ENCODE data around the gene ANXA1. TPM values are rescaled to one million over a fixed set of nuclear protein-coding genes. Genes with fewer than 3 reads are reported as not detected.

ANXA1 gene
- total RNA-seq, 1 experiment from 2014 or later, result 430 TPM

- intact Hi-C loops (cut with micrococcal nuclease; ENCODE audit: unreplicated experiment), result no loop called here
- H3K9me3 ChIP-seq (ENCODE audit: low read depth, low read length, poor library complexity, severe bottlenecking), result no peaks in the 10 kb centered on the region
- POLR2A ChIA-PET (ENCODE audit: low non-redundant PET), result no interaction called here
- H3K4me1 ChIP-seq (ENCODE audit: insufficient read depth, low read length, poor library complexity, severe bottlenecking), result peaks cover 29% of the 10 kb centered on the region
- H3K27me3 ChIP-seq (replicated peaks; ENCODE audit: insufficient read depth, low read depth, low read length, poor library complexity), result no peaks in the 10 kb centered on the region
- H3K36me3 ChIP-seq (ENCODE audit: insufficient read depth, low read length, poor library complexity, severe bottlenecking), result no peaks in the 10 kb centered on the region
- TF ChIP-seq EZH2 (IDR thresholded peaks at IDR 0.05; ENCODE audit: borderline replicate concordance, low read depth, low read length, poor library complexity, severe bottlenecking), result no peak
- TF ChIP-seq, protein P1, sequence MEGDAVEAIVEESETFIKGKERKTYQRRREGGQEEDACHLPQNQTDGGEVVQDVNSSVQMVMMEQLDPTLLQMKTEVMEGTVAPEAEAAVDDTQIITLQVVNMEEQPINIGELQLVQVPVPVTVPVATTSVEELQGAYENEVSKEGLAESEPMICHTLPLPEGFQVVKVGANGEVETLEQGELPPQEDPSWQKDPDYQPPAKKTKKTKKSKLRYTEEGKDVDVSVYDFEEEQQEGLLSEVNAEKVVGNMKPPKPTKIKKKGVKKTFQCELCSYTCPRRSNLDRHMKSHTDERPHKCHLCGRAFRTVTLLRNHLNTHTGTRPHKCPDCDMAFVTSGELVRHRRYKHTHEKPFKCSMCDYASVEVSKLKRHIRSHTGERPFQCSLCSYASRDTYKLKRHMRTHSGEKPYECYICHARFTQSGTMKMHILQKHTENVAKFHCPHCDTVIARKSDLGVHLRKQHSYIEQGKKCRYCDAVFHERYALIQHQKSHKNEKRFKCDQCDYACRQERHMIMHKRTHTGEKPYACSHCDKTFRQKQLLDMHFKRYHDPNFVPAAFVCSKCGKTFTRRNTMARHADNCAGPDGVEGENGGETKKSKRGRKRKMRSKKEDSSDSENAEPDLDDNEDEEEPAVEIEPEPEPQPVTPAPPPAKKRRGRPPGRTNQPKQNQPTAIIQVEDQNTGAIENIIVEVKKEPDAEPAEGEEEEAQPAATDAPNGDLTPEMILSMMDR (conservative IDR thresholded peaks at IDR 0.05; ENCODE audit: low read depth, low read length), result no peak
- no peak overlapping the region for H3K4me3 ChIP-seq (ENCODE audit: low read depth, low read length, poor library complexity, severe bottlenecking)
- no peak overlapping the region for H3K27ac ChIP-seq (ENCODE audit: low read depth, low read length, poor library complexity, severe bottlenecking)
- CTCF ChIA-PET, result no interaction called here
- DNase-seq (ENCODE audit: low spot score), result no peak
- BruUV-seq (replicated peaks), result no TSS peak
Measured at GRCh38 chr9:73129941-73130685, 21.6 kb upstream of the ANXA1 start.

GRCh38 chr9:73131461-73131860 lies 20.2 kb upstream of the ANXA1 start:
- Histone ChIP-seq H3K4me1 (ENCODE audit: insufficient read depth, low read length, poor library complexity, severe bottlenecking) (peaks cover 29% of the 10 kb centered on the region), H3K27me3 (replicated peaks; ENCODE audit: insufficient read depth, low read depth, low read length, poor library complexity) (no peaks in the 10 kb centered on the region), H3K4me3 (ENCODE audit: low read depth, low read length, poor library complexity, severe bottlenecking) (peak overlapping the region; percentile 45), H3K9me3 (ENCODE audit: low read depth, low read length, poor library complexity, severe bottlenecking) (no peaks in the 10 kb centered on the region), H3K36me3 (ENCODE audit: insufficient read depth, low read length, poor library complexity, severe bottlenecking) (no peaks in the 10 kb centered on the region), H3K27ac (ENCODE audit: low read depth, low read length, poor library complexity, severe bottlenecking) (peak overlapping the region; percentile 93)
- intact Hi-C loops (cut with micrococcal nuclease; ENCODE audit: unreplicated experiment), result no loop called here
- CTCF ChIA-PET, result no interaction called here
- POLR2A ChIA-PET (ENCODE audit: low non-redundant PET), result no interaction called here
- DNase-seq (ENCODE audit: low spot score), result no peak
- no TSS peak for BruUV-seq (replicated peaks)
- no peak for TF ChIP-seq EZH2 (IDR thresholded peaks at IDR 0.05; ENCODE audit: borderline replicate concordance, low read depth, low read length, poor library complexity, severe bottlenecking)
- TF ChIP-seq, protein P1 (conservative IDR thresholded peaks at IDR 0.05; ENCODE audit: low read depth, low read length), result no peak

- intact Hi-C loops (cut with micrococcal nuclease; ENCODE audit: unreplicated experiment), result loop anchor here (2.0 kb wide), 1 partner anchor 21 kb away; no protein-coding TSS in a partner anchor
- H3K27me3 ChIP-seq (replicated peaks; ENCODE audit: insufficient read depth, low read depth, low read length, poor library complexity), result no peaks in the 10 kb centered on the region
- TSS peak; percentile 95 for BruUV-seq (replicated peaks)
- ChIA-PET CTCF (no interaction called here), POLR2A (ENCODE audit: low non-redundant PET) (interaction anchor here (0.6 kb wide), 1 partner anchor 33 kb away, joined by 3 read pairs; no protein-coding TSS in a partner anchor)
- peak overlapping the region; percentile 45 for H3K4me3 ChIP-seq (ENCODE audit: low read depth, low read length, poor library complexity, severe bottlenecking)
- H3K4me1 ChIP-seq (ENCODE audit: insufficient read depth, low read length, poor library complexity, severe bottlenecking), result peaks cover 35% of the 10 kb centered on the region
- TF ChIP-seq, protein P1 (conservative IDR thresholded peaks at IDR 0.05; ENCODE audit: low read depth, low read length), result no peak
- no peak for TF ChIP-seq EZH2 (IDR thresholded peaks at IDR 0.05; ENCODE audit: borderline replicate concordance, low read depth, low read length, poor library complexity, severe bottlenecking)
- peak overlapping the region; percentile 93 for H3K27ac ChIP-seq (ENCODE audit: low read depth, low read length, poor library complexity, severe bottlenecking)
- peak; percentile 96 for DNase-seq (ENCODE audit: low spot score)
- no peaks in the 10 kb centered on the region for H3K36me3 ChIP-seq (ENCODE audit: insufficient read depth, low read length, poor library complexity, severe bottlenecking)
- H3K9me3 ChIP-seq (ENCODE audit: low read depth, low read length, poor library complexity, severe bottlenecking), result no peaks in the 10 kb centered on the region
Measured at GRCh38 chr9:73132034-73132776, 19.5 kb upstream of the ANXA1 start.
